ENCODE data around the gene AIG1.
A peak's percentile ranks its signal among the peaks of the same experiment; 100 is the strongest.
"Not testable (repeated sequence)": the region's sequence is repeated elsewhere in the genome, so short reads cannot be mapped to it uniquely, and the experiment has no call there.

Gene AIG1

DNA sequence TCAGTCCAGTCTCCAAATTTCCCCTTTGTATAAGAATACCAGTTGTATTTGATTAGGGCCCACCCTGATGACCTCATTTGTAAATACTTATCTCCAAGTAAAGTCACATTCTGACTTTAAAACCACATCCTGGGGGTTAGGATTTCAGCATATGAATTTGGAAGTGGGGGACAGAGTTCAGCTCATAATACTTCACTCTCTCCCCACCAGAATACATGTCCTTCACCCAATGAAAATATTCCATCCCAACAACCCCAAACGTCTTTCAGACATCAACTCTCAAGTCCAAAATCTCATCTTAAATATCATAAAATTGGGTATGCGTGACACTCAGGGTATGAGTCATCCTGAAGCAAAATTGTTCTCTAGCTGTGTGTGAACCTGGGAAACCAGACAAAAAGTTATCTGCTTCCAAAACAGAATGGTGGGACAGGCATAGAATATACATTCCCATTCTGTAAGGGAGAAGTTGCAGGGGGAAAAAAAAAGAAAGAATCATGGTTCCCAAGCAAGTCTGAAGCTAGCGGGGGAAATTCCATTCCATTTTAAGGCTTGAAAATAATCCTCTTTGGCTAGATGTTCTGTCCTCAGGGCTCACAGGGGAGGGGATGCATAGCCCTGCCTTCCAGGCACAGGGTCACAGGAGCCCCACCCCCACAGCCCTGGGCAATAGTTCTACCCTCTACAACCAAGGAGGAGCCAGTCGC, 275.9 kb downstream of the AIG1 start:
- no peak for DNase-seq

DNA sequence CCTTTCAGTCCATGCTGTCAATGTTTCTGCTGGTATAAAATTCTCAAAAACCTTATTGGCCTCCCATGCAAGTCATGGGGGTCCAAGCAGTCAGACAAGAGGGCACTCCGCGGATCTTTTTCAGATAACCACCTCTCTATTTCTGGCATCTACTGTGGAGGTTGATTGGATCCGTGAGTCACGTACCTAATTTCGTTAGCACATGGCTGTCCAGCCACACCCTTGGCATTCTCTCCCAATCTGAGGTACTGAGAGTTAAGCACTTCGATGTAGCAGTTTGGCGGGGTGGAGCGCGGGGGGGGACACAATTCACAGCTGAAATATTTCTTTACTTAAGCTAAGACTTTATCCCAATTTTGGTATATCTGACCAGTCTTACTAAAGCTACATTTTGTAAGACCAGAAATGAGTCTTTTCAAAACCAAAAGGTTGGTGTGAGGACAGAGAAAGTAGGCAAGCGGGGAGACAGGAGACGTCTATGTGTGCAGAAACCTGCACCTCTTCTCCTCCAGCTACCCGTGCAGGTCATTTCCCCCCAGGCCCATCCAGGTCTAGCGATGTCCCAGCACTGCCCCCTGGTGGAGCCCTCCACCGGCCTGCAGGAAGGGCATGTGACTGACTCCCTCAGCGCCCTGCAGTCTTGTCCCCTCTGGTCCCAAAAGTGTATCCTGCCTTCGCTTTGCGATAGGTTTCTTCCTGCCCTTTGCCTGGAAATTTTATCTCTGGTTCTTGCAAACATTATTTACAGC, 276.7 kb downstream of the AIG1 start:
- peak in 1 of 2 donors; percentile 12 for DNase-seq

DNA sequence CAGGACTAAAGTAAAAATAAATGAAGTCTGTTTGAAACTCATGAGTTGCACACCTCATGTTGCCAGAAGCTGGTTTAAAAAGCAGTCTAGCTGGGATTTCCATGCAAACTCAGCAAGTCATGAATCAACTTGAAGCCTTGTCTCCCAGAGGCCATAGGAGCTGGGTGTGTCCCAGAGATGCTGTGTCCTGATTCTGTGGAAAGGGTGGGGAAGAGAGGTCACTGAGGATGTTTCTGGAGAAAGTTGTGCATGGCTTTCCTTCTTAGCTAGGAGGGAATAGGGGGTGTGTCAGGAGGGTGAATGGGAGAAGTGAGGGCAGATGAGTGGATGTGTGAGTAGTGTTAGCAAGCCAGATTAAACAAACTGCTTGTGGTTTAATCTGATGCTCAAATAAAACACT, 278.5 kb downstream of the AIG1 start:
- DNase-seq: no peak

DNA sequence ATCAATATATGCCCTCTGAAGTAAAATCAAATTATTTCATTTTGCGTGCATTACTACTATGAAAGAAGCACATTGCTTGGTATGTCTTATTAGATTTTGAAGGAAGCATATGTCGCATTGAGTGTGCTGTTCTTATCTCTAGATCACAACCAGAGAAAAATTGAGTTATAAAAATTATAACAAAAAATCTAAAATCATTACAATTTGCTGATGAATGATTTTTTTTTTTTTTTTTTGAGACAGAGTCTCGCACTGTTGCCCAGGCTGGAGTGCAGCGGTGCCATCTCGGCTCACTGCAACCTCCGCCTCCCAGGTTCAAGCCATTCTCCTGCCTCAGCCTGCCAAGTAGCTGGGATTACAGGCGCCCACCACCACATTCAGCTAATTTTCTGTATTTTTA, 284.8 kb downstream of the AIG1 start:
- DNase-seq: not testable (repeated sequence)

DNA sequence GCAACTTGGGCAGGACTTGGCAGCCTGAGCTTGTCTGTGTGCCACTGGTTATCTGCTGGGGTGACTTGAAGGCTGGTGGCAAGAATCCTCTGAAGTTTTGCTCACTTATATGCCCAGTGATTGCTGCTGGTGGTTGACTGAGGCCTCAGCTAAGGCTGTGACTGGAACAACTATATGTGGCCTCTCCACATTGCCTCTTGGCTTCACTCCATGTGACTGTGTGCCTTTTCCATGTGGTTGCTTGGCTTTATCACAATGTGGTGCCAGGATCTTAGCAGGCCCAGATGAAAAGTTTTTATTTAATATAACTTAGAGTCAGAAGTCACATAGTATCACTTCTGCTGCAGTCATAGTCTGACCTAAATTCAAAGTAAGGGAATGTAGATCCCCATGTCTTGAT, 285.3 kb downstream of the AIG1 start:
- no peak for DNase-seq

DNA sequence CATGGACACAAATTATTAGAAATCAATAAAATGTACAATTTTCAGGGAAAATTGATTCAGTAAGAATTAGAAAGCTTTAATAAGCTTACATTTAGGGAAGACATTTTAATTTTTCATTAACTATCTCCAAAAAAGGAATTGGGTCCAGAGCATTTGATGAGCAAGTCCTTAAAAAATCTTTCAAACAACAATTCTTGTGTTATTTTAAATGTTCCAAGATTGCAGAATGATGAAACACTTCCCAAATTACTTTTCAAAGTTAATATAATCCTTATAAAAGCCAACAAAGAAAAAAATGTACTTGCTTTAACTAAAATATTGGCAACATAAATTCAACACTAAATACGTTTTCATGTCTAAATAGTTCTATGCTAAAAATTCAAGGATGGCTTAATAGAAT, 287.8 kb downstream of the AIG1 start:
- DNase-seq: no peak

DNA sequence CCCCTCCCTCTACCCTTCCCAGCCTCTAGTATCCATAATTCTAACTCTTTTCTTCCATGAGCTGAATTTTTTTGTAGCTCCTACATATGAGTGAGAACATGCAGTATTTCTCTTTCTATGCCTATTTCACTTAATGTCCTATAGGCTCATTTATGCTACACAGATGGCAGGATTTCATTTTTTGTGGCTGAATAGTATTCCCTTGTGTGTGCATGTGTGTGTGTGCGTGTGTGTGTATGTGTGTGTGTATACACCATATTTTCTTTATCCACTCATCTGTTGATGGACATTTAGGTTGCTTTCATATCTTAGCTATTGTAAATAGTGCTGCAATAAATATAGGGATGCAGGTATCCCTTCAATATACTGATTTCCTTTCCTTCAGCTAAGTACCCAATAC, 288.8 kb downstream of the AIG1 start:
- no peak for DNase-seq

DNA sequence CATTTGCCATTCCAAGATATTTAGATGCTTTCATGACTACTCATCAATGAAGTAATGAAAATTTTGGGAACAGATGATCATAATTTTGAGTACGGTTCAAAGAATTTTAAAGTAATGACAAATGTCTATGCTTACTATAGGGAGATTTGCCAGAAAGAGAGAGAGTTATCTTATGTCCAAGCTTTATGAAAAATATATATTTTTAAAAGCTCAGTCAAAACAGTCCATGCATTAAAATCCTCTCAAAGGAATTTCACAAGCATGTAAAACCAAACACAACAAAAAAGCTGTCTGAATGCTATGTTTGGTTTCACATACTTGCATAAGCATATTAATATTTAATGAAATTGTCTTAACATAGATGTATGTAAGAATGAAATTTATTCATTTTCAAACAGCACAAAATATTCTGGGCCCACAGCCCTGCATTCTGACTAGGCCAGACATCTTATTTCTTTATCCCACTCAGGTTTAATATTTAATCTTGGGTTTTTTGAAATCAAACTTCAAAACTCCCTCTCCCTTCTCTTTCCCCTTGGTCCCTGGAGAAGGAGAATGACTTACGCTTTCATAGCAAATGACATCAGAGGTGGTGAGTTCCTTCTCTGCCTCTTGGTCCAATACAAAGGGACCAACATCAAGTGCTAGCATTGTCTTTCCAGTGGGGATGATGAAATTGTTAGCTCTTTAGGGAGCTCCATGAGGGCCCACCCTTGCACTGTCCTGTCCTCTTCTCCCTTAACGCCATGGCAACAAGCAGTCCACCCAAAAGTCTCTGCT, 295.6 kb downstream of the AIG1 start:
- no peak for DNase-seq

DNA sequence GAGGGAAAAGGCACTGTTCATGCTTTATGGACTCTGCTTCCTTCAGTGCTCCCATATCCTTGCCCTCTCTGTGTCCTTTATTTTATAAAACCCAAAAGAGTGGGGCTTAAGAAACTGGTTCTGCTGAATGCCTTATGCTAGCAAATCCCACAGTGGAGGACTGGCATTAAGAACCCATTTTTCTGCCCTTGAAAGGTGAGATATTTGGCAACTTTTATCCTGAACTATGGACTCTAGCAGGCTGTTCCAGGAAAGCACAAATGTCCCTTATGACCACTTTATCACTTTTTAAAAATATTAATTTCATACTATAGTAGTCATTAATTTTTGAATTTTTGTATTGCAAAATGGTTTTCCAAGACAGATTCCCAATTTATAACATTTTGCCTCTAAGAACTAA, 296.5 kb downstream of the AIG1 start:
- DNase-seq: no peak

DNA sequence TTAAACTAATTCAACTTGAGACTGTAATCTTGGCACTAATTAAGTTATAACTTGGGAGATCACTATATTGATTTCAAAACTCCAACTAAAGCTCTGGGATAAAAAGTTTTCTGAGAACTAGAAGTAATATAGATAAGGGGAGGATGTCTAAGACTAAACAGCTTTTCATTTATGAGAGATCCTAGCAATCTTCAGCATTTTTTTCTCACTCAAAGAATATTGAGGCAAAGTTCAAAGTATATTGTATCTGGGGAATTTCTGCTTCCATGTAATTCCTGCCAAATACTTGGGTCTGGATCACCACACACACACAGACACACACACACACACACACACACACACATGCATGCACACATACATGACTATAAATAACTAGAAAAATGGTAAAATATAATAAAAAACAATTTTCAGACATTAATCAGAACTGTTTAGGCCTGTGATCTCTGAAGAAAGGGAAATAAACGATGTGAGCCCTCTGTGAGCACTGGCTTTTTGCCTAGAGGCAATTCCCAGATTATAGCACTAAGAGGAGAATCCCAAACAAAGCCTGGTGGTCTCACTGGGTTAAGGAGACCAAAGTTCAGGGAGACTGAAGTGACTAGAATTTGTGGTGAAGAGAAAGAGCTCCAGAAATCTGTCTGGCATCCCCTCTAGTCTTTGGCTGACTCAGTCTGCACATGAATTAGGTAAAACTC, 297.0 kb downstream of the AIG1 start:
- DNase-seq: no peak

DNA sequence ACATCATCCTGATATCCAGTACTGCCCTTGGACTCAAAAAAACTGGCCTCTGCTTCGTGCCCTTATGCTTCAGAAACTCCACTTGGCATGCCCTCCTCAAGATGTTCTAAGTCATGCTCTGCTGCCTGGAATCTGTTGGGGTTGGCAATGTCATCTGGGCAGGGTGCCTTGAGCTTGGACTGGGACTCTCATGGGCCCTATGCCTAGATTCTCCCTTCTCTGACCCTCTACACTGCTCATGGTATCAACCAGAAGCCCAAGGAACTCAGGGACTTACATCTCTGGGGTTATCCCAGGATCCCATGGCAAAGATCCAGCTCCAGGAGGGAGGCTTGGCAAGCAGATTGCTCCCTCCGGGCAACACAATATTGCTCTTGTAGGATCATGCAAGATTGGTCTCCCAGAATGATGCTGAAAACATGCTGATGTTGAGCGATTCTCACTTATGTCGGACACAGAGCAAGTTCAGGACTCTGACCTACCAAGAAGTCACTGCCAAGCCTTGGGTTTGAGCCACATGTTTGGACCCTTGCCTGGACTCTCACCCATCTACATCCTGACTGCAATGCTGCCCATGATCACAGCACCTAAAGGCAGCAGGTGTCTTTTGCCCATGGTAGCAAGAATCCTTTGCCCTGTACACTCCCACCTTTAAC, 301.0 kb downstream of the AIG1 start:
- no peak for DNase-seq

DNA sequence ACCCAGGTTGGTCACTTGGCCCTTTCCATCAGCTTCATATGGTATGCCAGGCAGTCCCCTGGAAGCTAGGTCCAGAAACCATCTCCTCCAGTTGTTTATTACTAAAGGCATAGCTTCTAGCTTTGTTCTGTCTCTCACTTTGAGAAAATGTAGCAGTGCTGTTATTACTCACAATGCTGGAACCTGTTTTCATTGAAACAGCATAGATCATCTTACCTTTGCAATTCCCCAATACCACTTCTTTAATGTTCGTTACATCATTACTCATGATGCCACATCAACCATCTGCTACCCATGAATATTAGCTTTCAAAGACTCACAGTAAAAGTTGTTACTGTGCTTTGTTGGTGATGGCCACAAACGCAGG, 301.5 kb downstream of the AIG1 start:
- DNase-seq: no peak

DNA sequence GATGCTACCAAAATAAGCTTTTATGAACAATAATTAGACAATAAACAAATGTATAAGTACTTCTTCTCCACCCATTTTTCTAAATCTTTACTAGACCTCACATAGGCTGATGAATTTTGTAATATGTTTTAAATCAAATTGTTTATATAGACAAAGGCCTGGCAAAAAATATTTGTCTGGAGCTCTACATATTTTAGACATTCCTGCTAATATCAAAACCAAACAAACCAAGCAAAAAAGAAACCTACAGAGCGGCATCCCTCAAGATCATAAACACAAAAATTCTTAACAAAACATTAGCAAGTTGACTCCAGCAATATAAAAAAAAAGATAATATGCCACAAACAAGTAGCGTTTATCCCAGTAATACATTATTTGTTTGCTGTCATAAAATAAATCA, 302.6 kb downstream of the AIG1 start:
- no peak for DNase-seq

DNA sequence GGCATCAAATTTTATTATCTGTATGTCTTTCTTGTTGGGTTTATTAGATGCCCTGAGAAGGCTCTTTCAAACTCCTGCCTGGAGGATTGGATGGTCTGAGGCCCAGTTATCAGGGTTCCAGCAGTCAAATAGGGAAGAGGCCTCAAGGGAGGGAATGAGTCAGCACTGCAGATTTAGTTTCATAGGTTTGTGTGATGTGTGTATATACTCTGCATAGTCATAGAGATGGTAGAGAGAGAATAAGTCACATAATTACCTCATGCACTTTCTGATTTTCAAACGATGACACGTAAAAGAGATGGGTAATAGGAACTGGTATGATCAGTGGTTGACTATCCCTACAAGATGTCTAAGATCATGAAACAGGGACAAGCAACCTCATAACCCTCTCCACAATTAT, 307.7 kb downstream of the AIG1 start:
- peak; percentile 8 to 21 for DNase-seq

DNA sequence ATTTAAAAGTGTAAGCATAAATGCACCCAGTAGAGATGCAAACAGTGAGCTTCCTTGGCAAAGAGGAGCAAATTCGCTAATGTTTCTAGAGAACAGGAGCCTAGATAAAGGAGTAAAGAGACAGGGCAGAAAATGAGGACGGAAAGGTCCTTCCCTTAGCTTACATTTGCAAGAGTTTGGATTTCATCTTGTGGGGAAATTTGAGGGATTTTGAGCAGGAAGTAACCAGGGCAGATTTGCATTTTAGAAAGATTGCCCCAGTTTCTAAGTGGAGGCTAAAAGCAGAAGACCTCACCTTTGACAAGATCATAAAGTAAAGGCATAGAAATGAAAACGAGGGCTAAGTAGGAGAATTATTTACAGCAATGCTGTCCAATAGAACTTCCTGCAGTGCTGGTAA, 309.3 kb downstream of the AIG1 start:
- DNase-seq: peak; percentile 33 to 50

DNA sequence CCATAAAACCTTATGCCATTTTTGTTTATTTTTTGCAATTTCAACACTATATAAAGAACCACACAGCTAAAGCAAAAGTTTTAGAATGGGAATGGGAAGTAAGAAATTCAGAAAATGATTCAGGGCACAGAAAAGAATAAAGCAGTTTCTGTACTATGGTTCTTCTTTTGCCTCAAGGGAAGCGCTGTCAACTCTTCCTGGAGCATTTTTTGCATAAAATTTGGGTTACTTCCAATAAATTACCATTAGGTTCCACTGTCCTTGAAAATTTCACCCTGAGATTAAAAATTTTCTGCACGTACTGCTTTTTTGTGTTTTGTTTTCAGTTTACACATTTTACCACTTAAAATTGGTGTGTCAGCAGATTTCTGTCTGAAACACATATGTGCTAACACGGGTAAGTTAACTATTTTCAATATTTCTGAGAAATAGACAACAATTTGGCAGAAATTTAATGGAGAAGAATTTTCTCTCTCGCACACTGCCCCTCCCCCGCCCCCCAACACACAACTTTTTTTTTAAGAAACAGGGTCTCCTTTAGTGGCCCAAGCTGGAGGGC, 310.2 kb downstream of the AIG1 start:
- DNase-seq: peak in 1 of 2 donors; percentile 3

DNA sequence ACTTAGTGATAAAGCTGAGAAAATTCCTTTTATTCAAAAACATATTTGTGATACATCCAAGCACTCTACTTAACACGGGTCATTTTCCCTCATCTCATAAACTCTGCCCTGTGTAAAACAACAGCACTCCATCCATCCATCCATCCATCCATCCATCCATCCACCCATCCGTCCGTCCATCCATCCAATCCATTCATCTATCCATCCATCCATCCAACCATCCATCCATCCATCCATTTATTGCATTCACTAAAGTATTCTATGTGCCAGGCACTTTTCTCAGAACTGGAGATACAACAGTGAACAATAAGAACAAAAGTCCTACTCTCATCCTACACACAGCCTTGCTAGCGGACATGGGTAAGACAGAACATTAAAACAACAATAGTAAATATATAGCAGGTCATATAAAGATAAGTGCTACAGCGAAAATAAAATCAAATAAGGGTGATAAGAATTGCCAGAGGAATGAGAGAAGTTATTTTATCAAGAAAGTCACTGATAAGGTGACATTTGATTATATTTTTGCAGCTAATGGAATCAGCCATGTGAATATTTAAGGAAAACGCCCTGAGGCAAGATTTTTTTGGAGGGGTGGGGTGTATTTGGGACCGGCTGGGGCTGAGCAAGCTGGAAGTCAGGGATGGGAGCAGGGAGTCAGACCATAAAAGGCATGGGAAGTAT, 311.7 kb downstream of the AIG1 start:
- DNase-seq: no peak

DNA sequence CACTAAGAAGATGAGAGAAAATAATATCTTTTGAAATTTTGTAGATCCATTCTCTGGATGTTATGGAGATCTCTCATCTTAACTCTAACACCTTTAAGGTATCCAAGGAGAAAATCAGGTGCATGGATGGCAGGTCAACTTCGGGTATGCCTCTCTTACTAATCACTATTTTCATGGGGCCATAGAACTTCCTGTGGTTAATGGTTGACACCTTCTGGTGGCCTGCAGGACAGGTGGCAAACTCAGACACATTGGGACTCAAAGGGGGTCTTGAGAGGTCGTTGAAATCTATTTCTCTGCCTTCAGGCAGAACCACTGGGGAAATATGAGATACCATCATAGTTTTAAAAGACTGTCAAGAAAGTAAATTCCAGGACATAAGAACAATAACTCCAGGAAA, 313.3 kb downstream of the AIG1 start:
- no peak for DNase-seq

DNA sequence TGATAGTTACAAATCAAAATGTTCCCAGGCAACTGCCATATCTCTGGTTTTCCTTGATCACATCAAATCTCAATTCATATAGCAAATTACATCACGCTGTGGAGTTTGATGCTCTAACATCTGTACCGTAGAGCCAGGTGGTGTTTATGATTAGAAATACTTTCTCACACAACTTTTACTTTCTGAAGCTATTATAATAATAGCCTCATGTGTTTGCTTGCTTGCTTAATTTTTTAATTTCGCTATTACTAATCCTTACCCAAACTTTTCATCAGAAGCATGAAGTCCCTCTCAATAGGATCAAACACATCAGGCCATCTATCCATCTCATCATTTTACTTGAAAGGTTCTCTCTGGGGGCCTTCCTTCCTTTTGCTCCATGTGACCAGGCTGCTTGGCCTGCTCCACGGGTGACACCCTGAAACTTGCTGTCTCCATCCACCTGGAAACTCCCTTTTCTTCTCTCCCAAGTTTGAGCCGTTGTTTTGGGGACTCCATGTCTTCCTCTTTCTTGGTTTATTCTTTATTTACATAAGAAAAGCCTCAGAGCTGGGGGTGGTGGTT, 314.4 kb downstream of the AIG1 start:
- no peak for DNase-seq

DNA sequence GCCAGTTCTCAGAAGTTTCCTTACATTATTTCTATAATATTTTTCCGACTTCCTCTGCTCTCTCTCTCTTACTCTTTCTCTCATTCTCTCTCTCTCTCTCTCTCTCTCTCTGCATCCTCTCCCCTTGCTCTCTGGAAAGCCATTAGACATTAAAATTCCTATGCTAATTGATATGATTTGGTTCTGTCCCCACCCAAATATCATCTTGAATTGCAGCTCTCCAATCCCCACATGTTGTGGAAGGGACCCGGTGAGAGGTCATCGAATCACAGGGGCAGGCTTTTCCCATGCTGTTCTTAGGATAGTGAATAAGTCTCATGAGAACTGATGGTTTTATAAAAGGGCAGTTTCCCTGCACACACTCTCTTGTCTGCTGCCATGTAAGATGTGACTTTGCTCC, 315.7 kb downstream of the AIG1 start:
- no peak for DNase-seq

DNA sequence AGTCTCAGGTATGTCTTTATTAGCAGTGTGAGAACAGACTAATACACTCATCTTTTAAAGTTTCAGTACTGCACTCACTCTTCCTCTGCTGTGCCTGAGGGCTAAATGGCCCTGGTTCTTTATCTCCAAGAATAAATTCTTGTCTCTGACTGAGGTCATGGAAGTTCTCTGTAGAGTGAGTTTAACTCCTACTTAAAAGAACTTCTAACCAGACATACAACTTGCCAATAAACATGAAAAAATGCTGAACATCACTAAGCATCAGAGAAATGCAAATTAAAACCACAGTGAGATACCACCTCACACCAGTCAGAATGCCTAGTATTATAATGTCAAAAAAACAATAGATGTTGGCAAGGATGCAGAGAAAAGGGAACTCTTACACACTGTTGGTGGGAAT, 316.2 kb downstream of the AIG1 start:
- DNase-seq: no peak

DNA sequence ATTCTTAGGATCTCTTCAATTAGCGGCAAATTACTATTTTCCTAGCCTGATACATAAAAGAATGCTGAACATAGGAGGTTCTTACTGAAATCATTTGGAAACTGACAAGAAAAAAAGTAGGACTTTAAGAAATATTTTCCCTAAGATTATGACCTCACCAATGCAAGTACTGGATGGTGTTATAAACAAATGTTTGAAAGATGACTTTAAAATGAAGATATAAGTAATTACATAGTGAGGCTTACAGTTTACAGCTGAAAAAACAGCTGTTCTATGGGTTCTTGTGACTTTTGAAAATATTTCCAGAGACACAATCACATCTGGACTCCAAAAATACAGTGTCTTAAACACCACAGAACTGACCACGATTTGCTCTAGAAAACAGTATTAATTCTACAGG, 324.9 kb downstream of the AIG1 start:
- no peak for DNase-seq
